HEK293 (cell line): ENCODE data around the gene CD8B.

ENCODE experiments used
- CTCF ChIP-seq: fragments of 450-650 bp; formaldehyde crosslinking; IDR thresholded peaks from 2 replicates; pipeline ENCODE4 v1.5.1; 2016; ENCODE audit warnings: missing biosample characterization, missing genetic modification characterization
- REST ChIP-seq: fragments of 450-650 bp; formaldehyde crosslinking; IDR thresholded peaks from 2 replicates; pipeline ENCODE4 v1.5.1; 2016; ENCODE audit warnings: missing biosample characterization, missing genetic modification characterization
- SETDB1 ChIP-seq: IDR thresholded peaks from one replicate; pipeline ENCODE4 v1.6.1; 2017; ENCODE audit warnings: mild to moderate bottlenecking, low read length, moderate library complexity, mixed read lengths; ENCODE audit not compliant: insufficient read length
- YY1 ChIP-seq: fragments of 450-650 bp; formaldehyde crosslinking; IDR thresholded peaks from 2 replicates; pipeline ENCODE4 v1.5.1; 2018; ENCODE audit warnings: missing biosample characterization, missing genetic modification characterization
- ZEB2 ChIP-seq: fragments of 450-650 bp; formaldehyde crosslinking; IDR thresholded peaks from 2 replicates; pipeline ENCODE4 v1.5.1; 2016; ENCODE audit warnings: missing biosample characterization, missing genetic modification characterization
- ZNF140 ChIP-seq: fragments of 450-650 bp; formaldehyde crosslinking; IDR thresholded peaks from 2 replicates; pipeline ENCODE4 v1.5.1; 2016; ENCODE audit warnings: missing biosample characterization, missing genetic modification characterization
- ZNF266 ChIP-seq: fragments of 450-650 bp; formaldehyde crosslinking; IDR thresholded peaks from 2 replicates; pipeline ENCODE4 v1.5.1; 2016; ENCODE audit warnings: missing biosample characterization, missing genetic modification characterization, low read depth
- ZNF629 ChIP-seq: fragments of 450-650 bp; formaldehyde crosslinking; IDR thresholded peaks from 2 replicates; pipeline ENCODE4 v1.5.1; 2017; ENCODE audit warnings: missing biosample characterization, missing genetic modification characterization
- ZNF645 ChIP-seq: fragments of 450-650 bp; formaldehyde crosslinking; IDR thresholded peaks from 2 replicates; pipeline ENCODE4; 2016; ENCODE audit warnings: missing biosample characterization, missing genetic modification characterization
- ZNF707 ChIP-seq: fragments of 450-650 bp; formaldehyde crosslinking; IDR thresholded peaks from 2 replicates; pipeline ENCODE4 v1.5.1; 2016; ENCODE audit warnings: missing biosample characterization, missing genetic modification characterization
- ZNF785 ChIP-seq: fragments of 450-650 bp; formaldehyde crosslinking; IDR thresholded peaks from 2 replicates; pipeline ENCODE4 v1.5.1; 2016; ENCODE audit warnings: missing biosample characterization, missing genetic modification characterization
- ZNF843 ChIP-seq: fragments of 450-650 bp; formaldehyde crosslinking; IDR thresholded peaks from 2 replicates; pipeline ENCODE4 v1.5.1; 2016; ENCODE audit warnings: missing biosample characterization, missing genetic modification characterization
- ZSCAN30 ChIP-seq: fragments of 450-650 bp; IDR thresholded peaks from 2 replicates; pipeline ENCODE4 v1.5.1; 2018; ENCODE audit warnings: missing biosample characterization, mild to moderate bottlenecking, missing genetic modification characterization, moderate library complexity

DNA sequence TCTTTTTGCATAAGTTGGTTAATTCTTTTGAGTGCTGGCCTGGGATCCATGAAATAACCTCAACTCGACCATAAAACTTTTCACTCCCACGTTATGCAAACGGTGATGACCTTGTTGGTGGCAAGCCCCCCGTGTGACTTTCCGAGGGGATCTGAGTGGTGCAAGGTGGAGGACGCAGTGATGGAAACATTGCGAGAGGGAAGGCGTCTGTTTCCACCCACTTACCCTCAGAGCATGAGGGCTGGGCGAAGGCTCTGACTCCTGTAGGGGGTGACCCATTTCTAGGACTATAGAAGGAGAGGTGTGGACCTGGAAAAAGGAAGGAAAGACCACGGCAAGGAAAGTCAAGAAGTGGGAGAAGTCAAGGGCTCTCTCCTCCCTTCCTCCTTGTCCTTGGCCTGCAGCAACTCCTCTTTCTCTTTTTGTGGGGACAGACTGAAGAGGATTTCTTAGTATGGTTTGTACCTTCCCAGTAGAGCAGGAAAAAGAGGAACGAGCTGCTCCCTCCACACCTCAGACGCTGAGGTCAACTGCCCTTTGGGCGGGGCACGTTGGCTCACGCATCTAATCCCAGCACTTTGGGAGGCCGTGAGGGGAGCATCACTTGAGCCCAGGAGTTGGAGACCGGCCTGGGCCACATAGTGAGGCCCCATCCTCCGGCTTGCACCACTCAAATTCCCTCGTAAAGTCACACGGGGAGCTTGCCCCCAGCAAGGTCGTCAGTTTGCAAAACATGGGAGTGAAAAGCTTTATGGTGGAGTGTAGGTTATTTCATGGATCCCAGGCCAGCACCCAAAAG, 55.4 kb downstream of the CD8B start:
- TF ChIP-seq ZNF645 (tag by site-specific recombination), result no peak
- no peak for TF ChIP-seq ZNF140
- no peak for TF ChIP-seq SETDB1
- no peak for TF ChIP-seq CTCF
- no peak for TF ChIP-seq ZNF266 (tag by site-specific recombination)
- no peak for TF ChIP-seq ZNF785
- TF ChIP-seq REST (tag by site-specific recombination), result no peak
- no peak for TF ChIP-seq ZNF843 (tag by site-specific recombination)
- TF ChIP-seq ZEB2 (tag by site-specific recombination), result no peak
- no peak for TF ChIP-seq ZSCAN30 (tag by site-specific recombination)
- no peak for TF ChIP-seq ZNF707 (tag by site-specific recombination)
- no peak for TF ChIP-seq ZNF629 (tag by site-specific recombination)
- no peak for TF ChIP-seq YY1 (tag by site-specific recombination)
